A549 (cell line): ENCODE measurements around the gene GRM7.

Experiments used
- CTCF ChIP-seq: fragments of >200 bp; sonication (Bioruptor Twin); formaldehyde crosslinking; IDR thresholded peaks from 3 replicates; pipeline ENCODE4 v1.5.1; 2016
- FOSL2 ChIP-seq, 2 experiments: fragments of 450-650 bp in 1 of 2; fragments of >200 bp in 1 of 2; sonication (Bioruptor Twin) in 1 of 2; formaldehyde crosslinking; IDR thresholded peaks; 2 replicates each; pipeline versions ENCODE4 v1.5.0 to v1.6.1; 2016 to 2020; ENCODE audit warnings: mild to moderate bottlenecking in 1 of 2, moderate library complexity in 1 of 2
- POLR2AphosphoS2 ChIP-seq: conservative IDR thresholded peaks from 2 replicates; pipeline ENCODE4 v1.6.1; 2012; ENCODE audit warnings: low read length, improper control_type of control experiment, inconsistent platforms

- TF ChIP-seq CTCF (no peak), FOSL2 (IDR thresholded peaks at IDR 0.05) (no peak), FOSL2 (CRISPR knock-in tag; IDR thresholded peaks at IDR 0.05) (no peak), POLR2AphosphoS2 (no peak)
These were observed 225.5 kb downstream of the GRM7 start for GRCh38 chr3:7086417-7086816.
